ENCODE measurements around the gene SH3BGRL. TPM values are rescaled to one million over a fixed set of nuclear protein-coding genes. Genes with fewer than 3 reads are reported as not detected.

SH3BGRL gene
- total and polyA plus RNA-seq, 9 of the 15 experiments (the other 6 are each of a cell fraction or from before 2014, with no cell fraction given): 21.3 to 74.3 (median 45.4) TPM

DNA sequence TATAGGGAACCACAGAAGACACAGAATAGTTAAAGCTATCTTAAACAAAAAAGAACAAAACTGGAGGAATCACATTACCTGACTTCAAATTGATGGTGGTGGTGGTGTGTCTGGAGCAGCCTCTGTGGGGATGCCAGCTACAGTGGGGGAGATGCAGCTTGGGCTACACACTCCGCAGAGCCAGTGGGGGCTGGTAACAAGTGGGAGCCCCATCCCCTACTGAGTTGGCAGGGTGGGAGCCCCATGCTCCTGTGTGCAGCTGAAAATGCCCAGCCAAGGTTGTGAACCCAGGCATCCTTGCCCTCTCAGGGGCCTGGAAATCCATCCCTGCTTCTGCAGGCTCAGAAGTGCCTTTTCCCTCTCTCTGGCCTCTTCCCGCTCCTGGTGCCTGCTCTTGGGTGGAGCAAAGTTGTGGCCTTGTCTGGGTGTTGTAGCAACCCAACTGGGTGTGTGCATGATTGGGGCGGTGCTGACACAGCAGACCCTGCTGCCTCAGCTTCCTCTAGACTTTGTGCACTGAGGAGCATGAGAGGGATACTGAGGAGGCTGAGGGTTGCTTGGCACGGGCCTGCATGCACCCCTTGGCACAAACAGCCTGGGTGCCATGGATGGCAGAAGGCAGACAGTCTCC lies 38.9 kb downstream of the SH3BGRL start:
- no TSS peak for BruUV-seq (replicated peaks)

More for the DNA sequence above, 38.9 kb downstream of the SH3BGRL start:
- POLR2A ChIA-PET: no interaction called here
- Histone ChIP-seq H3K4me2 (ENCODE audit: insufficient read depth, low read length) (no peak overlapping the region), H3K4me3 (no peak overlapping the region), H4K20me1 (replicated peaks; ENCODE audit: control insufficient read depth, insufficient read depth, low read length) (no peaks in the 10 kb centered on the region), H3K79me2 (ENCODE audit: control insufficient read depth, insufficient read depth, low read length) (no peaks in the 10 kb centered on the region), H3K27ac (ENCODE audit: extremely low read depth, low read depth, low read length) (no peak overlapping the region), H3K9ac (ENCODE audit: insufficient read depth in 1 of 2, low read depth in 2 of 2, low read length in 2 of 2) (no peak overlapping the region), H3K36me3 (ENCODE audit: control insufficient read depth, insufficient read depth, low read length) (no peaks in the 10 kb centered on the region), H3K9me1 (ENCODE audit: control insufficient read depth, insufficient read depth, low read length) (no peaks in the 10 kb centered on the region), H3K4me1 (replicated peaks in 1 of 2; ENCODE audit: control insufficient read depth in 2 of 2, insufficient read depth in 2 of 2, low read length in 2 of 2) (peaks cover 0 to 3% of the 10 kb centered on the region in 2 experiments; a peak in 1 of 5 replicates), H3K27me3 (ENCODE audit: control insufficient read depth in 2 of 2, insufficient read depth in 2 of 2, low read length in 2 of 2) (no peaks in the 10 kb centered on the region), H3K9me3 (replicated peaks; ENCODE audit: control insufficient read depth, insufficient read depth, low read depth, low read length) (no peaks in the 10 kb centered on the region), H2AFZ (ENCODE audit: low read depth, low read length) (no peak overlapping the region)
- in situ Hi-C loops (cut with MboI): no loop called here
- intact Hi-C loops (cut with micrococcal nuclease): no loop called here
- DNase-seq (ENCODE audit: extremely low read depth in 1 of 4, low spot score in 3 of 4) (no peak), FAIRE-seq (no peak), ATAC-seq (no peak)
- 17% methylated on average over 3 of the region's 4 CpGs for WGBS (ENCODE audit: insufficient coverage, low coverage, missing lambda C conversion rate)
- CTCF ChIA-PET (ENCODE audit: low intra/inter-chr PET ratio): no interaction called here
- no peak for TF ChIP-seq ZNF274 (IDR thresholded peaks at IDR 0.05; ENCODE audit: borderline replicate concordance, low read depth, low read length)
- TF ChIP-seq, protein P1, sequence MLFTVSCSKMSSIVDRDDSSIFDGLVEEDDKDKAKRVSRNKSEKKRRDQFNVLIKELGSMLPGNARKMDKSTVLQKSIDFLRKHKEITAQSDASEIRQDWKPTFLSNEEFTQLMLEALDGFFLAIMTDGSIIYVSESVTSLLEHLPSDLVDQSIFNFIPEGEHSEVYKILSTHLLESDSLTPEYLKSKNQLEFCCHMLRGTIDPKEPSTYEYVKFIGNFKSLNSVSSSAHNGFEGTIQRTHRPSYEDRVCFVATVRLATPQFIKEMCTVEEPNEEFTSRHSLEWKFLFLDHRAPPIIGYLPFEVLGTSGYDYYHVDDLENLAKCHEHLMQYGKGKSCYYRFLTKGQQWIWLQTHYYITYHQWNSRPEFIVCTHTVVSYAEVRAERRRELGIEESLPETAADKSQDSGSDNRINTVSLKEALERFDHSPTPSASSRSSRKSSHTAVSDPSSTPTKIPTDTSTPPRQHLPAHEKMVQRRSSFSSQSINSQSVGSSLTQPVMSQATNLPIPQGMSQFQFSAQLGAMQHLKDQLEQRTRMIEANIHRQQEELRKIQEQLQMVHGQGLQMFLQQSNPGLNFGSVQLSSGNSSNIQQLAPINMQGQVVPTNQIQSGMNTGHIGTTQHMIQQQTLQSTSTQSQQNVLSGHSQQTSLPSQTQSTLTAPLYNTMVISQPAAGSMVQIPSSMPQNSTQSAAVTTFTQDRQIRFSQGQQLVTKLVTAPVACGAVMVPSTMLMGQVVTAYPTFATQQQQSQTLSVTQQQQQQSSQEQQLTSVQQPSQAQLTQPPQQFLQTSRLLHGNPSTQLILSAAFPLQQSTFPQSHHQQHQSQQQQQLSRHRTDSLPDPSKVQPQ (CRISPR knock-in tag; IDR thresholded peaks at IDR 0.05; ENCODE audit: borderline replicate concordance): no peak
- TF ChIP-seq RBBP5 (IDR thresholded peaks at IDR 0.05; ENCODE audit: borderline replicate concordance, insufficient read depth, low read length, poor library complexity, severe bottlenecking): no peak
- TF ChIP-seq, protein P2, sequence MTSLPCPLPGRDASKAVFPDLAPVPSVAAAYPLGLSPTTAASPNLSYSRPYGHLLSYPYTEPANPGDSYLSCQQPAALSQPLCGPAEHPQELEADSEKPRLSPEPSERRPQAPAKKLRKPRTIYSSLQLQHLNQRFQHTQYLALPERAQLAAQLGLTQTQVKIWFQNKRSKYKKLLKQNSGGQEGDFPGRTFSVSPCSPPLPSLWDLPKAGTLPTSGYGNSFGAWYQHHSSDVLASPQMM (CRISPR knock-in tag; IDR thresholded peaks at IDR 0.05): no peak
- no peak for TF ChIP-seq SLC30A9 (CRISPR knock-in tag; IDR thresholded peaks at IDR 0.05)
